ENCODE results near the gene CHRNA4.
A peak's percentile ranks its signal among the peaks of the same experiment; 100 is the strongest.

The CHRNA4 gene

GRCh38 chr20:63360850-63361518 is at the start of gene CHRNA4:
TSS of gene CHRNA4 (minus strand) at chr20:63361349. CDS start at chr20:63361165, 184 bp downstream.
- H3K9ac ChIP-seq (ENCODE audit: insufficient read length, low read depth) = peak within 1 kb of the TSS; percentile 77
- no peaks in the 10 kb centered on the region for H3K9me3 ChIP-seq (ENCODE audit: insufficient read depth, low read length)
- H3K27me3 ChIP-seq (ENCODE audit: insufficient read depth, insufficient read length) = peaks cover 22% of the 10 kb centered on the region
- peak within 1 kb of the TSS; percentile 43 for H3K4me3 ChIP-seq (ENCODE audit: insufficient read length, low read depth)
- no peaks in the 10 kb centered on the region for H3K36me3 ChIP-seq (ENCODE audit: insufficient read depth, insufficient read length, low read length)
- TF ChIP-seq YY1 (IDR thresholded peaks at IDR 0.05; ENCODE audit: insufficient read depth, insufficient read length) = no peak
- no peak for TF ChIP-seq ZNF274 (IDR thresholded peaks at IDR 0.05; ENCODE audit: low read depth, low read length)
- TF ChIP-seq SUZ12 (IDR thresholded peaks at IDR 0.05; ENCODE audit: extremely low read depth, insufficient read depth, insufficient read length) = no peak
- DNase-seq (ENCODE audit: low read depth, low spot score) = no peak
- H3K4me1 ChIP-seq (ENCODE audit: insufficient read depth, insufficient read length) = peaks cover 17% of the 10 kb centered on the region

GRCh38 chr20:63409834-63410435 is 48.8 kb upstream of the CHRNA4 start:
- TF ChIP-seq ZNF274 (IDR thresholded peaks at IDR 0.05; ENCODE audit: low read depth, low read length) (no peak), SUZ12 (IDR thresholded peaks at IDR 0.05; ENCODE audit: extremely low read depth, insufficient read depth, insufficient read length) (no peak), YY1 (IDR thresholded peaks at IDR 0.05; ENCODE audit: insufficient read depth, insufficient read length) (no peak)
- no peak for DNase-seq (ENCODE audit: low read depth, low spot score)
- H3K4me3 ChIP-seq (ENCODE audit: insufficient read length, low read depth) = no peak overlapping the region
- no peaks in the 10 kb centered on the region for H3K27me3 ChIP-seq (ENCODE audit: insufficient read depth, insufficient read length)
- H3K9me3 ChIP-seq (ENCODE audit: insufficient read depth, low read length) = no peaks in the 10 kb centered on the region
- H3K36me3 ChIP-seq (ENCODE audit: insufficient read depth, insufficient read length, low read length) = peaks cover 6% of the 10 kb centered on the region
- no peak overlapping the region for H3K9ac ChIP-seq (ENCODE audit: insufficient read length, low read depth)
- peaks cover 12% of the 10 kb centered on the region for H3K4me1 ChIP-seq (ENCODE audit: insufficient read depth, insufficient read length)

- Histone ChIP-seq H3K9me3 (ENCODE audit: insufficient read depth, low read length) (no peaks in the 10 kb centered on the region), H3K27me3 (ENCODE audit: insufficient read depth, insufficient read length) (no peaks in the 10 kb centered on the region), H3K4me1 (ENCODE audit: insufficient read depth, insufficient read length) (peaks cover 12% of the 10 kb centered on the region), H3K4me3 (ENCODE audit: insufficient read length, low read depth) (no peak overlapping the region), H3K9ac (ENCODE audit: insufficient read length, low read depth) (no peak overlapping the region), H3K36me3 (ENCODE audit: insufficient read depth, insufficient read length, low read length) (peaks cover 4% of the 10 kb centered on the region)
- DNase-seq (ENCODE audit: low read depth, low spot score) = no peak
- no peak for TF ChIP-seq YY1 (IDR thresholded peaks at IDR 0.05; ENCODE audit: insufficient read depth, insufficient read length)
- TF ChIP-seq ZNF274 (IDR thresholded peaks at IDR 0.05; ENCODE audit: low read depth, low read length) = no peak
- no peak for TF ChIP-seq SUZ12 (IDR thresholded peaks at IDR 0.05; ENCODE audit: extremely low read depth, insufficient read depth, insufficient read length)
Observed at GRCh38 chr20:63409066-63409833, 48.1 kb upstream of the CHRNA4 start.

- peaks cover 4% of the 10 kb centered on the region for H3K36me3 ChIP-seq (ENCODE audit: insufficient read depth, insufficient read length, low read length)
- H3K4me3 ChIP-seq (ENCODE audit: insufficient read length, low read depth) = no peak overlapping the region
- H3K4me1 ChIP-seq (ENCODE audit: insufficient read depth, insufficient read length) = peaks cover 12% of the 10 kb centered on the region
- H3K27me3 ChIP-seq (ENCODE audit: insufficient read depth, insufficient read length) = no peaks in the 10 kb centered on the region
- no peak for DNase-seq (ENCODE audit: low read depth, low spot score)
- no peaks in the 10 kb centered on the region for H3K9me3 ChIP-seq (ENCODE audit: insufficient read depth, low read length)
- no peak overlapping the region for H3K9ac ChIP-seq (ENCODE audit: insufficient read length, low read depth)
- TF ChIP-seq YY1 (IDR thresholded peaks at IDR 0.05; ENCODE audit: insufficient read depth, insufficient read length) (no peak), SUZ12 (IDR thresholded peaks at IDR 0.05; ENCODE audit: extremely low read depth, insufficient read depth, insufficient read length) (no peak), ZNF274 (IDR thresholded peaks at IDR 0.05; ENCODE audit: low read depth, low read length) (no peak)
Observed at GRCh38 chr20:63408684-63409046, 47.5 kb upstream of the CHRNA4 start.

- DNase-seq (ENCODE audit: low read depth, low spot score) = no peak
- no peaks in the 10 kb centered on the region for H3K9me3 ChIP-seq (ENCODE audit: insufficient read depth, low read length)
- TF ChIP-seq YY1 (IDR thresholded peaks at IDR 0.05; ENCODE audit: insufficient read depth, insufficient read length) (no peak), SUZ12 (IDR thresholded peaks at IDR 0.05; ENCODE audit: extremely low read depth, insufficient read depth, insufficient read length) (no peak), ZNF274 (IDR thresholded peaks at IDR 0.05; ENCODE audit: low read depth, low read length) (no peak)
- H3K4me3 ChIP-seq (ENCODE audit: insufficient read length, low read depth) = no peak overlapping the region
- H3K27me3 ChIP-seq (ENCODE audit: insufficient read depth, insufficient read length) = no peaks in the 10 kb centered on the region
- H3K9ac ChIP-seq (ENCODE audit: insufficient read length, low read depth) = peak overlapping the region; percentile 18
- peaks cover 16% of the 10 kb centered on the region for H3K4me1 ChIP-seq (ENCODE audit: insufficient read depth, insufficient read length)
- peaks cover 4% of the 10 kb centered on the region for H3K36me3 ChIP-seq (ENCODE audit: insufficient read depth, insufficient read length, low read length)
Observed at GRCh38 chr20:63407928-63408683, 47.0 kb upstream of the CHRNA4 start.

GRCh38 chr20:63406617-63407245 is 45.6 kb upstream of the CHRNA4 start:
- peaks cover 16% of the 10 kb centered on the region for H3K4me1 ChIP-seq (ENCODE audit: insufficient read depth, insufficient read length)
- no peaks in the 10 kb centered on the region for H3K27me3 ChIP-seq (ENCODE audit: insufficient read depth, insufficient read length)
- H3K4me3 ChIP-seq (ENCODE audit: insufficient read length, low read depth) = no peak overlapping the region
- no peaks in the 10 kb centered on the region for H3K9me3 ChIP-seq (ENCODE audit: insufficient read depth, low read length)
- H3K9ac ChIP-seq (ENCODE audit: insufficient read length, low read depth) = no peak overlapping the region
- no peak for TF ChIP-seq ZNF274 (IDR thresholded peaks at IDR 0.05; ENCODE audit: low read depth, low read length)
- TF ChIP-seq YY1 (IDR thresholded peaks at IDR 0.05; ENCODE audit: insufficient read depth, insufficient read length) = no peak
- no peak for TF ChIP-seq SUZ12 (IDR thresholded peaks at IDR 0.05; ENCODE audit: extremely low read depth, insufficient read depth, insufficient read length)
- DNase-seq (ENCODE audit: low read depth, low spot score) = no peak
- H3K36me3 ChIP-seq (ENCODE audit: insufficient read depth, insufficient read length, low read length) = no peaks in the 10 kb centered on the region

Measured in NT2/D1 (cell line).